NB4 (cell line): ENCODE data around the gene MRPS22.

Experiments used
- DNase-seq: peaks from one replicate; pipeline ENCODE4 v3.0.0; 2010; ENCODE audit warnings: low read depth
- H3K4me3 ChIP-seq: one replicate; pipeline ENCODE4 v1.5.1; 2011; ENCODE audit warnings: mild to moderate bottlenecking, low read depth, low read length, moderate library complexity
- MYC ChIP-seq: IDR thresholded peaks from 2 replicates; pipeline ENCODE4 v1.6.1; 2011; ENCODE audit warnings: low read depth, low read length
- POLR2A ChIP-seq: IDR thresholded peaks from 2 replicates; pipeline ENCODE4 v1.6.1; 2011; ENCODE audit warnings: mild to moderate bottlenecking; ENCODE audit not compliant: insufficient read length; ENCODE audit errors: extremely low read depth
- TF ChIP-seq, protein P1 (sequence below): IDR thresholded peaks from 2 replicates; pipeline ENCODE4 v1.6.1; 2011; ENCODE audit warnings: low read depth, low read length
- TF ChIP-seq, protein P2 (sequence below): IDR thresholded peaks from one replicate; pipeline ENCODE4 v1.5.1; 2012; ENCODE audit warnings: low read depth, low read length

MRPS22 gene

DNA sequence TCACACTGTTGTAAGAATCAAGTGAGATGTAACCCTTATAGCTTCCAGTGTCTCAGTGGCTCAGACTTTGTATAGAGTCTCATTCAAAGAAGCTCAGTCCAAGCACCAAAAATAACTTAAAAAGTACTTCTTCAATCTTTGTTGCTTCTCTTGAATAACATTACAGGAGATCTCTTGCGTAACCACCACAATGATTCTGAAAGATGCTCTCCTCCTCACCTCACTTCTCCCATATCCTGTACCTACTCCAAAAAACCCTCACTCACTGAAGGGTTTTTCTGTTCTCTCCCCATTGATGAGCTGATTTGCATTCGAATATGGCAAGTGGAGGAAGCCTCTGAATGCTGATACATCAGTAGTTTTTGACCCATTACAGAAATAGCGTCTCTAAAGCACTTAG lies 39.4 kb upstream of the MRPS22 start:
- H3K4me3 ChIP-seq = no peak overlapping the region
- peak; percentile 15 for DNase-seq
- TF ChIP-seq, protein P1, sequence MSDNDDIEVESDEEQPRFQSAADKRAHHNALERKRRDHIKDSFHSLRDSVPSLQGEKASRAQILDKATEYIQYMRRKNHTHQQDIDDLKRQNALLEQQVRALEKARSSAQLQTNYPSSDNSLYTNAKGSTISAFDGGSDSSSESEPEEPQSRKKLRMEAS = no peak
- TF ChIP-seq MYC = no peak
- no peak for TF ChIP-seq POLR2A
- TF ChIP-seq, protein P2, sequence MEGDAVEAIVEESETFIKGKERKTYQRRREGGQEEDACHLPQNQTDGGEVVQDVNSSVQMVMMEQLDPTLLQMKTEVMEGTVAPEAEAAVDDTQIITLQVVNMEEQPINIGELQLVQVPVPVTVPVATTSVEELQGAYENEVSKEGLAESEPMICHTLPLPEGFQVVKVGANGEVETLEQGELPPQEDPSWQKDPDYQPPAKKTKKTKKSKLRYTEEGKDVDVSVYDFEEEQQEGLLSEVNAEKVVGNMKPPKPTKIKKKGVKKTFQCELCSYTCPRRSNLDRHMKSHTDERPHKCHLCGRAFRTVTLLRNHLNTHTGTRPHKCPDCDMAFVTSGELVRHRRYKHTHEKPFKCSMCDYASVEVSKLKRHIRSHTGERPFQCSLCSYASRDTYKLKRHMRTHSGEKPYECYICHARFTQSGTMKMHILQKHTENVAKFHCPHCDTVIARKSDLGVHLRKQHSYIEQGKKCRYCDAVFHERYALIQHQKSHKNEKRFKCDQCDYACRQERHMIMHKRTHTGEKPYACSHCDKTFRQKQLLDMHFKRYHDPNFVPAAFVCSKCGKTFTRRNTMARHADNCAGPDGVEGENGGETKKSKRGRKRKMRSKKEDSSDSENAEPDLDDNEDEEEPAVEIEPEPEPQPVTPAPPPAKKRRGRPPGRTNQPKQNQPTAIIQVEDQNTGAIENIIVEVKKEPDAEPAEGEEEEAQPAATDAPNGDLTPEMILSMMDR = no peak

DNA sequence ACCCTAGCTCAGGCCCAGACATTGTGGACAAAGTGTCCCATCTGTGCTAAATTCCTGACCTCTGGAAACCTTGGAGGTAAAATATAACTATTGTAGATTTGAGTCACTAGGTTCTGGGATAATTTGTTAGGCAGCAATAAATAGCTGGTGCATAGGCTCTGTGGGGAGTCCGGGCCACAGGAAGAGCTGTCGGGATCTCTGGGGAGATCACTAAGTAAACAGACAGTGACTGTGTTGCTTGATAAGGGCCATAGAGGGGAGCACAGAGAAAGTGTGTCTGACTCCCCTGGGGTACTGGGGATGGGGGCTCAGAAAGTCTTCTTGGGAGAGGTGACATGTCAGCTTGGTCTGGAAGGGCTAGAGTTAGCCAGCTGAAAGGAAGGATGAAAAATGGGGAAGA lies 37.7 kb upstream of the MRPS22 start:
- H3K4me3 ChIP-seq = no peak overlapping the region
- DNase-seq = no peak
- TF ChIP-seq, protein P2 = no peak
- TF ChIP-seq POLR2A = no peak
- TF ChIP-seq, protein P1 = no peak
- TF ChIP-seq MYC = no peak

DNA sequence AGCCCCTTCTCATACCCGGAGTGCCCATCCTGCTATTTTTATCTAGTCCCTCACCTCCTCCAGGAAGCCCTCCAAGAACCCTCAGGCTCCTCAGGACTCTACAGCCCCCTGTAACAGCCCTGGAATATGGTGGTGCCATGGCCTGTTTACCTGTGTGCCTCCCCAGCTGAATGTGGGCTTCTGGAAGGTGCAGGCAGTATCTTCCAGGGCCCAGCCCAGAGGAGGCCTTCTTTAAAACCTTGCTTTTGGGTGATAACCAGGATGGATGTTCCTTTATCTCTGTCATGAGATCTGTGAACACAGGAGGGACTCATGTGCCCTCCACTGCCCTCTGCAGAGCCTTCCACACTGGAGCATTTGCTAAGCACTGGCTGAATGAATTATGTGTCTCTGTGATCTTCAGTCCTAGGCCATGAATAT lies 36.7 kb upstream of the MRPS22 start:
- TF ChIP-seq POLR2A = no peak
- TF ChIP-seq, protein P1 = no peak
- TF ChIP-seq, protein P2 = no peak
- TF ChIP-seq MYC = no peak
- no peak for DNase-seq
- no peak overlapping the region for H3K4me3 ChIP-seq

DNA sequence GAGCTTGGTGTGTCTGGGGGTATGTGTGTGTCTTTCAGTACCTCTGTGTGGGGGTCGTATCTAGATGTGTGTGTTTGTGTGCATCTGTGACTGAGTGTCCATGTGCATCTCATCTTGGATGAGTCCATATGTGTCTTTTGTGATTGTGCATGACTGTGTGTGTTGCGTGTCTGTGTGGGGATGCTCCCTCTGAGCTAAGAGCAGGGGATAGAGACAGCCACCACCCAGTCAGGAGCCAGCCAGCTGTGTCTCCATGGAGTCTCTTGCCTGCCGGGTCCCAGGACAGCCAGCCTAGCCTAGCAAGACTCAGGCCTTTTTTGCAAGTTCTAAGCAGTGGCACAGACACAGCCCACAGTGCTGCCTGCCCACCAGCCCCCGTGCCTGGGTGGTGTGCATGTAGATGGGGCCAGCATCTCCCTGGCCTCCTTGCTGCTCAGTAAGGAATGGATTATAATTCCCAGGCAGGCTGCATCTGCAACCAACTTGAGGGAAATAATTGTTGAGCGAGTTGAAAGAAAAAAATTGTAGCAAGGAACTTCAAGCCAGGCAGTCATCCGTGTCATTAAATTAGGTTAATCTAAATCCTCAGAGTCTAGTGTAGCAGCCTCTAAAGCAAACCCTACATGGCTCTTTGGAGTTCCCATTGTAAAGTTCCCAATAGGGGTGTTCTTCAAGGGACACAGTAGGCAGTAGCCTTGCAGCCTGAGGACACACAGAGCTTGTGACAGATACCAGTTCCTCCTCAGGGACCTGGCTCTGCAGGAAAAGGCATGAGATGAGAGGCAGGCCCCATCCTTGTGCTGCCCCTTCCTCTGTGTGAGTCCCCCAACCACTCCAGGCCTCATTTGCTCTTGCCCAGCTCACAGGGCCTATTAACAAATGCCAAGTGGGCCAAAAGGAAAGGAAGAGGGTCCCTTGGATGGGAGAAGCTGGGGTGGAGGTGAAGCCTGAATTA lies 35.9 kb upstream of the MRPS22 start:
- no peak for DNase-seq
- H3K4me3 ChIP-seq = no peak overlapping the region
- TF ChIP-seq POLR2A = no peak
- TF ChIP-seq, protein P2 = no peak

DNA sequence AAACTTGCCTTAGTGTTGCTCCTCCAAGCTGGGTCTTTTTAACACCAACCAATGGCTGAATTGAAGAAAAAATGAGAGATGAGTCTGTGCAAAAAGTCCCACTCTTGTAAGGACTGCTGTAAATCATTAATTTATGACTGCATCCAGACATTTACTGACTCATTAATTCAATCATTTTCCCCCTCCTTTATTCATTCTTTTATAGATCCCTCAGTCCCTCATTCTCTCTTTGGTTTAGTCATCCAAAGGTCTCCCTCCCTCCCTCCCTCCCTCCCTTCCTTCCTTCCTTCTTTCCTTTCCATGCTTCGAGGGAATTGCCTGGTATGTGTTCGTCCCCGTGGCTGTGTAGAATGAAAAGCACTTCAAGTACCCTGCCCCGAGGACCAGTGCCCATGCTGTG lies 35.3 kb upstream of the MRPS22 start:
- no peak for DNase-seq
- H3K4me3 ChIP-seq = no peak overlapping the region
- TF ChIP-seq POLR2A (no peak), MYC (no peak)
- TF ChIP-seq, protein P2 = no peak
- TF ChIP-seq, protein P1 = no peak
